ENCODE results near the gene LIPN. TPM values are rescaled to one million over a fixed set of nuclear protein-coding genes. Genes with fewer than 3 reads are reported as not detected.

The LIPN gene
- total and polyA plus RNA-seq, 12 donors, result 0.06 to 0.53 (median 0.46) TPM; not detected in 9

- TF ChIP-seq CTCF (IDR thresholded peaks at IDR 0.05), result no peak
- H3K27me3 ChIP-seq, result peaks cover 0 to 13% (median 0%) of the 10 kb centered on the region in 7 donors
- DNase-seq (no peak), ATAC-seq (no peak)
- H3K36me3 ChIP-seq, result no peaks in the 10 kb centered on the region
- H3K4me1 ChIP-seq, result peaks cover 0 to 11% (median 0%) of the 10 kb centered on the region in 9 donors
- H3K27ac ChIP-seq, result no peak overlapping the region
- WGBS, 2 donors, result 68 to 83% methylated on average over 1 of the region's 1 CpG
- no peaks in the 10 kb centered on the region for H3K9me3 ChIP-seq
- H3K4me3 ChIP-seq, result no peak overlapping the region
- intact Hi-C loops (cut with DNase I), result no loop called here
Measured at GRCh38 chr10:88828310-88828709, 68.5 kb downstream of the LIPN start.

Other genes starting within 250 kb of the LIPN start
- gene RNLS, start 176.7 kb upstream of the LIPN start, total RNA-seq, result 10 to 100 TPM in 9 of 10 donors, 1 to 10 TPM in 1; 9.7 to 22.2 (median 18.1) TPM
- gene RNLS, start 176.7 kb upstream of the LIPN start, polyA plus RNA-seq, result 1 to 10 TPM; 4.1 to 4.5 TPM
- gene LIPJ, start 173.3 kb upstream of the LIPN start, total RNA-seq, result under 1 TPM in 4 of 10 donors, not detected in 6; 0.16 to 0.53 (median 0.31) TPM
- gene LIPJ, start 173.3 kb upstream of the LIPN start, polyA plus RNA-seq, result under 1 TPM; 0.01 to 0.37 TPM
- gene LIPF, start 95.6 kb upstream of the LIPN start, total RNA-seq, result not detected
- gene LIPF, start 95.6 kb upstream of the LIPN start, polyA plus RNA-seq, result under 1 TPM; 0.65 to 0.95 TPM
- gene LIPK, start 53.8 kb upstream of the LIPN start, total RNA-seq, result not detected
- not detected for gene LIPK, start 53.8 kb upstream of the LIPN start, polyA plus RNA-seq
- gene LIPM, start 42.7 kb downstream of the LIPN start, total RNA-seq, result not detected
- not detected for gene LIPM, start 42.7 kb downstream of the LIPN start, polyA plus RNA-seq
- 1 to 10 TPM in 1 of 10 donors, under 1 TPM in 2, not detected in 7; 0.14 to 4.9 (median 0.17) TPM for gene ANKRD22, start 91.8 kb downstream of the LIPN start, total RNA-seq
- under 1 TPM in 1 of 2 donors, not detected in 1; 0.12 TPM for gene ANKRD22, start 91.8 kb downstream of the LIPN start, polyA plus RNA-seq
- gene STAMBPL1, start 120.2 kb downstream of the LIPN start, total RNA-seq, result 1 to 10 TPM; 1.9 to 3.3 (median 2.7) TPM
- gene STAMBPL1, start 120.2 kb downstream of the LIPN start, polyA plus RNA-seq, result 1 to 10 TPM in 1 of 2 donors, under 1 TPM in 1; 0.94 to 2.6 TPM
- 100 to 1,000 TPM in 2 of 10 donors, 10 to 100 TPM in 8; 59.4 to 123 (median 73.7) TPM for gene ACTA2, start 192.8 kb downstream of the LIPN start, total RNA-seq
- gene ACTA2, start 192.8 kb downstream of the LIPN start, polyA plus RNA-seq, result 100 to 1,000 TPM in 1 of 2 donors, 10 to 100 TPM in 1; 98.0 to 358 TPM
- gene FAS, start 230.8 kb downstream of the LIPN start, total RNA-seq, result 10 to 100 TPM in 1 of 10 donors, 1 to 10 TPM in 9; 2.5 to 10.1 (median 3.7) TPM
- gene FAS, start 230.8 kb downstream of the LIPN start, polyA plus RNA-seq, result 1 to 10 TPM; 3.5 to 4.6 TPM